Esophagus muscularis mucosa (tissue), 3 donors: ENCODE measurements around the gene FAM209A.

Source experiments
- CTCF ChIP-seq, 3 experiments: fragments of 200-600 bp in 2 of 3; fragments of 450-650 bp in 1 of 3; sonication (generic) in 2 of 3; IDR thresholded peaks; one replicate each; pipeline ENCODE4 v1.5.1; 2017 to 2019; ENCODE audit warnings: antibody characterized with exemption in 3 of 3, mild to moderate bottlenecking in 2 of 3, moderate library complexity in 1 of 3
- EP300 ChIP-seq: sonication (generic); formaldehyde crosslinking; IDR thresholded peaks from one replicate; pipeline ENCODE4 v1.6.1; 2017; ENCODE audit warnings: antibody characterized with exemption

- TF ChIP-seq CTCF (IDR thresholded peaks at IDR 0.05), result no peak
- no peak for TF ChIP-seq EP300
Measured at GRCh38 chr20:56527521-56527920, 3.0 kb downstream of the FAM209A start.
